Thoracic aorta (tissue), 2 donors: ENCODE data around the gene NRXN3. TPM values are rescaled to one million over a fixed set of nuclear protein-coding genes. Genes with fewer than 3 reads are reported as not detected.
A peak's percentile ranks its signal among the peaks of the same experiment; 100 is the strongest.

Source experiments
- ATAC-seq: fragments of 150-250 bp; one replicate; pipeline ENCODE4 v1.8.0; 2017; ENCODE audit warnings: low read depth; ENCODE audit not compliant: insufficient number of reproducible peaks, low FRiP score
- DNase-seq: peaks from one replicate; pipeline ENCODE4 v3.0.0-alpha.2; 2020; ENCODE audit warnings: low spot score
- H3K27ac ChIP-seq, 2 donors: fragments of 200-600 bp; sonication (generic); 1 replicate in 1 of 2; 2 replicates in 1 of 2; pipeline ENCODE4 v1.5.1; 2016; ENCODE audit warnings: mild to moderate bottlenecking in 2 of 2, moderate library complexity in 2 of 2
- H3K27me3 ChIP-seq: fragments of 200-600 bp; sonication (generic); replicated peaks from 2 replicates; pipeline ENCODE4 v1.6.0; 2016; ENCODE audit warnings: mild to moderate bottlenecking; ENCODE audit not compliant: insufficient read depth
- H3K36me3 ChIP-seq: fragments of 200-600 bp; sonication (generic); one replicate; pipeline ENCODE4 v1.5.1; 2016
- H3K4me1 ChIP-seq, 2 donors: fragments of 200-600 bp; sonication (generic); 1 replicate in 1 of 2; 2 replicates in 1 of 2; pipeline versions ENCODE4 v1.5.1 to v1.6.0; 2016; ENCODE audit warnings: low read depth in 2 of 2, mild to moderate bottlenecking in 1 of 2; ENCODE audit not compliant: control insufficient read depth in 1 of 2
- H3K4me3 ChIP-seq: fragments of 200-600 bp; sonication (generic); 2 replicates; pipeline ENCODE4 v1.5.1; 2016; ENCODE audit warnings: mild to moderate bottlenecking
- H3K9me3 ChIP-seq: fragments of 200-600 bp; sonication (generic); 2 replicates; pipeline ENCODE4 v1.5.1; 2016
- CTCF ChIP-seq: fragments of 200-600 bp; sonication (generic); IDR thresholded peaks from one replicate; pipeline ENCODE4 v1.5.1; 2019; ENCODE audit warnings: antibody characterized with exemption
- total RNA-seq, 2 donors: library from RNA; depleted of rRNA; stranded (reverse); fragments of >200 nt; gene quantifications; one replicate each; pipeline versions ENCODE4 v1.1.0 to v1.2.3, GENCODE V29; 2016

The NRXN3 gene
- total RNA-seq, 2 donors from 2014 or later = 5.6 to 33.3 TPM

GRCh38 chr14:79525416-79525815, 1355.2 kb downstream of the NRXN3 start:
- H3K4me3 ChIP-seq = no peak overlapping the region
- DNase-seq (no peak), ATAC-seq (no peak)
- no peak overlapping the region for H3K27ac ChIP-seq
- peaks cover 4 to 13% of the 10 kb centered on the region in 2 donors for H3K4me1 ChIP-seq
- no peaks in the 10 kb centered on the region for H3K9me3 ChIP-seq
- no peak for TF ChIP-seq CTCF
- no peaks in the 10 kb centered on the region for H3K36me3 ChIP-seq
- no peaks in the 10 kb centered on the region for H3K27me3 ChIP-seq

- ATAC-seq (no peak), DNase-seq (no peak)
- no peaks in the 10 kb centered on the region for H3K27me3 ChIP-seq
- H3K36me3 ChIP-seq = no peaks in the 10 kb centered on the region
- H3K4me1 ChIP-seq = peaks cover 4 to 13% of the 10 kb centered on the region in 2 donors
- TF ChIP-seq CTCF = no peak
- H3K9me3 ChIP-seq = no peaks in the 10 kb centered on the region
- no peak overlapping the region for H3K4me3 ChIP-seq
- peak overlapping the region; percentile 31 to 66 for H3K27ac ChIP-seq
Observed at GRCh38 chr14:79528828-79529416, 1358.7 kb downstream of the NRXN3 start.

GRCh38 chr14:79530555-79530954, 1360.4 kb downstream of the NRXN3 start:
- TF ChIP-seq CTCF = no peak
- no peaks in the 10 kb centered on the region for H3K27me3 ChIP-seq

GRCh38 chr14:79534703-79535353, 1364.7 kb downstream of the NRXN3 start:
- no peaks in the 10 kb centered on the region for H3K36me3 ChIP-seq
- DNase-seq (no peak), ATAC-seq (no peak)
- no peaks in the 10 kb centered on the region for H3K9me3 ChIP-seq
- no peak for TF ChIP-seq CTCF
- no peaks in the 10 kb centered on the region for H3K27me3 ChIP-seq
- no peak overlapping the region for H3K4me3 ChIP-seq
- no peak overlapping the region for H3K27ac ChIP-seq
- H3K4me1 ChIP-seq = peaks cover 2 to 3% of the 10 kb centered on the region in 2 donors

More at GRCh38 chr14:79530555-79530954, 1360.4 kb downstream of the NRXN3 start:
- ATAC-seq (no peak), DNase-seq (no peak)
- Histone ChIP-seq H3K36me3 (no peaks in the 10 kb centered on the region), H3K4me3 (no peak overlapping the region), H3K27ac (peak overlapping the region in 1 of 2 donors; percentile 31), H3K4me1 (peaks cover 4 to 13% of the 10 kb centered on the region in 2 donors), H3K9me3 (no peaks in the 10 kb centered on the region)

GRCh38 chr14:79540394-79540793, 1370.2 kb downstream of the NRXN3 start:
- Histone ChIP-seq H3K36me3 (no peaks in the 10 kb centered on the region), H3K27ac (no peak overlapping the region), H3K9me3 (no peaks in the 10 kb centered on the region), H3K27me3 (no peaks in the 10 kb centered on the region), H3K4me1 (peaks cover 25 to 38% of the 10 kb centered on the region in 2 donors), H3K4me3 (no peak overlapping the region)
- DNase-seq (no peak), ATAC-seq (no peak)
- TF ChIP-seq CTCF = no peak
